Astrocyte (in vitro differentiated cells and primary cell): Measurements from ENCODE around the gene TRAPPC12. TPM values are rescaled to one million over a fixed set of nuclear protein-coding genes. Genes with fewer than 3 reads are reported as not detected.

ENCODE experiments used
- DNase-seq: peaks from one replicate; pipeline ENCODE4 v3.0.0-alpha.2; 2010; ENCODE audit warnings: low read depth
- FAIRE-seq: peaks from 2 replicates; lab custom pipeline; 2011; peaks lifted over from hg19 to GRCh38; lab: Jason Lieb, UNC
- H2AFZ ChIP-seq: 2 replicates; pipeline ENCODE4 v1.6.0; 2012; ENCODE audit warnings: low read depth, low read length, inconsistent platforms
- H3K27ac ChIP-seq: 2 replicates; pipeline ENCODE4 v1.5.1; 2011; ENCODE audit warnings: low read depth, low read length, inconsistent platforms
- H3K27me3 ChIP-seq: 2 replicates; pipeline ENCODE4 v1.6.0; 2011; ENCODE audit warnings: low read length, inconsistent platforms; ENCODE audit not compliant: insufficient read depth
- H3K36me3 ChIP-seq: 2 replicates; pipeline ENCODE4 v1.5.1; 2011; ENCODE audit warnings: low read length, inconsistent platforms; ENCODE audit not compliant: insufficient read depth
- H3K4me1 ChIP-seq: 2 replicates; pipeline ENCODE4 v1.5.1; 2011; ENCODE audit warnings: low read length, inconsistent platforms; ENCODE audit not compliant: insufficient read depth
- H3K4me2 ChIP-seq: 2 replicates; pipeline ENCODE4 v1.6.0; 2012; ENCODE audit warnings: low read length, inconsistent platforms
- H3K4me3 ChIP-seq: 2 replicates; pipeline ENCODE4 v1.5.1; 2011; ENCODE audit warnings: low read depth, mild to moderate bottlenecking, low read length, inconsistent platforms; ENCODE audit not compliant: insufficient read depth
- H3K79me2 ChIP-seq: 2 replicates; pipeline ENCODE4 v1.6.0; 2012; ENCODE audit warnings: mild to moderate bottlenecking, low read length, inconsistent platforms; ENCODE audit not compliant: insufficient read depth
- H3K9ac ChIP-seq: 2 replicates; pipeline ENCODE4 v1.6.0; 2012; ENCODE audit warnings: mild to moderate bottlenecking, low read length, inconsistent platforms
- H3K9me3 ChIP-seq: 2 replicates; pipeline ENCODE4 v1.5.1; 2012; ENCODE audit warnings: low read depth, mild to moderate bottlenecking, low read length, inconsistent platforms; ENCODE audit not compliant: insufficient read depth
- H4K20me1 ChIP-seq: 2 replicates; pipeline ENCODE4 v1.6.0; 2012; ENCODE audit warnings: low read length, inconsistent platforms; ENCODE audit not compliant: insufficient read depth
- H3K27ac Mint-ChIP-seq: one replicate; pipeline ENCODE4 v1.8.0; 2021; ENCODE audit warnings: mild to moderate bottlenecking, mixed read lengths; ENCODE audit not compliant: unreplicated experiment
- H3K27me3 Mint-ChIP-seq: one replicate; pipeline ENCODE4 v1.8.0; 2021; ENCODE audit warnings: low read depth, mixed read lengths; ENCODE audit not compliant: unreplicated experiment
- H3K36me3 Mint-ChIP-seq: one replicate; pipeline ENCODE4 v1.8.0; 2021; ENCODE audit warnings: low read depth, mixed read lengths; ENCODE audit not compliant: unreplicated experiment
- H3K4me1 Mint-ChIP-seq: one replicate; pipeline ENCODE4 v1.8.0; 2021; ENCODE audit warnings: low read depth, mixed read lengths; ENCODE audit not compliant: unreplicated experiment
- H3K4me3 Mint-ChIP-seq: one replicate; pipeline ENCODE4 v1.8.0; 2021; ENCODE audit warnings: mild to moderate bottlenecking, moderate library complexity, mixed read lengths; ENCODE audit not compliant: unreplicated experiment
- H3K9me3 Mint-ChIP-seq: one replicate; pipeline ENCODE4 v1.8.0; 2021; ENCODE audit warnings: mild to moderate bottlenecking, mixed read lengths; ENCODE audit not compliant: unreplicated experiment
- EZH2 ChIP-seq: IDR thresholded peaks from 2 replicates; pipeline ENCODE4 v1.6.1; 2012; ENCODE audit warnings: mild to moderate bottlenecking, low read length, inconsistent platforms; ENCODE audit not compliant: insufficient read depth
- total RNA-seq: library from RNA; stranded (reverse); gene quantifications from 2 replicates; pipeline ENCODE4 v1.2.1, GENCODE V29; 2021
- TF ChIP-seq, protein P1 (sequence below): IDR thresholded peaks from 2 replicates; pipeline ENCODE4 v1.5.1; 2011; ENCODE audit warnings: low read depth, mild to moderate bottlenecking, inconsistent platforms, low read length, moderate library complexity; ENCODE audit not compliant: insufficient read depth

The TRAPPC12 gene
- total RNA-seq, 1 donor from 2014 or later, result 62.1 TPM

DNA sequence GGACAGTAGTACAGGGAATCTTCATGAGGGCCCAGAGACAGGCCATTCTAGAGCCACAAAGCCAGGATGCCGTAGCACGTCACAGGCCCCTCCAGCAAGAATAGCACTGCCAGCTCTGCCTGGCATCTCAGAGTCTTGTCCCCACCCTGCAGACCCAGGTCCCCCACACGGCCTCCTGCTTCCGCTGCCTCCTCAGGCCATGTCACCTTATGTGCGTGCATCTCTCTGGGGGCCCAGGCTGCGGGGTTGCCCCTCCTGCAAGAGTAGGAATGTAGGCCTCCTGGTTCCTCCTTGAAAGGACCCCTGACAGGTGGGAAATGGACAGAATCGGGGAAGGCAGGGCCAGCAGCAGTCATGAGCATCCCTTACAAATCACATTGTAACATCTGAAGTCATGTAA, 90.0 kb downstream of the TRAPPC12 start:
- no peaks in the 10 kb centered on the region for H3K9me3 Mint-ChIP-seq
- H3K27ac ChIP-seq, result peak overlapping the region; percentile 80
- H3K27ac Mint-ChIP-seq, result peak overlapping the region; percentile 88
- no peak overlapping the region for H3K4me3 Mint-ChIP-seq
- H3K4me1 Mint-ChIP-seq, result peaks cover 34% of the 10 kb centered on the region
- FAIRE-seq (no peak), DNase-seq (no peak)
- peaks cover 13% of the 10 kb centered on the region for H3K36me3 Mint-ChIP-seq
- no peak overlapping the region for H3K4me3 ChIP-seq
- H3K4me1 ChIP-seq, result peaks cover 42% of the 10 kb centered on the region
- no peaks in the 10 kb centered on the region for H3K27me3 Mint-ChIP-seq
- H2AFZ ChIP-seq, result no peak overlapping the region
- H3K27me3 ChIP-seq, result no peaks in the 10 kb centered on the region
- no peaks in the 10 kb centered on the region for H3K79me2 ChIP-seq
- H3K4me2 ChIP-seq, result peak overlapping the region; percentile 68
- no peaks in the 10 kb centered on the region for H4K20me1 ChIP-seq
- H3K36me3 ChIP-seq, result no peaks in the 10 kb centered on the region
- H3K9me3 ChIP-seq, result no peaks in the 10 kb centered on the region
- peak overlapping the region; percentile 58 for H3K9ac ChIP-seq
- TF ChIP-seq EZH2, result no peak
- TF ChIP-seq, protein P1, sequence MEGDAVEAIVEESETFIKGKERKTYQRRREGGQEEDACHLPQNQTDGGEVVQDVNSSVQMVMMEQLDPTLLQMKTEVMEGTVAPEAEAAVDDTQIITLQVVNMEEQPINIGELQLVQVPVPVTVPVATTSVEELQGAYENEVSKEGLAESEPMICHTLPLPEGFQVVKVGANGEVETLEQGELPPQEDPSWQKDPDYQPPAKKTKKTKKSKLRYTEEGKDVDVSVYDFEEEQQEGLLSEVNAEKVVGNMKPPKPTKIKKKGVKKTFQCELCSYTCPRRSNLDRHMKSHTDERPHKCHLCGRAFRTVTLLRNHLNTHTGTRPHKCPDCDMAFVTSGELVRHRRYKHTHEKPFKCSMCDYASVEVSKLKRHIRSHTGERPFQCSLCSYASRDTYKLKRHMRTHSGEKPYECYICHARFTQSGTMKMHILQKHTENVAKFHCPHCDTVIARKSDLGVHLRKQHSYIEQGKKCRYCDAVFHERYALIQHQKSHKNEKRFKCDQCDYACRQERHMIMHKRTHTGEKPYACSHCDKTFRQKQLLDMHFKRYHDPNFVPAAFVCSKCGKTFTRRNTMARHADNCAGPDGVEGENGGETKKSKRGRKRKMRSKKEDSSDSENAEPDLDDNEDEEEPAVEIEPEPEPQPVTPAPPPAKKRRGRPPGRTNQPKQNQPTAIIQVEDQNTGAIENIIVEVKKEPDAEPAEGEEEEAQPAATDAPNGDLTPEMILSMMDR, result no peak

DNA sequence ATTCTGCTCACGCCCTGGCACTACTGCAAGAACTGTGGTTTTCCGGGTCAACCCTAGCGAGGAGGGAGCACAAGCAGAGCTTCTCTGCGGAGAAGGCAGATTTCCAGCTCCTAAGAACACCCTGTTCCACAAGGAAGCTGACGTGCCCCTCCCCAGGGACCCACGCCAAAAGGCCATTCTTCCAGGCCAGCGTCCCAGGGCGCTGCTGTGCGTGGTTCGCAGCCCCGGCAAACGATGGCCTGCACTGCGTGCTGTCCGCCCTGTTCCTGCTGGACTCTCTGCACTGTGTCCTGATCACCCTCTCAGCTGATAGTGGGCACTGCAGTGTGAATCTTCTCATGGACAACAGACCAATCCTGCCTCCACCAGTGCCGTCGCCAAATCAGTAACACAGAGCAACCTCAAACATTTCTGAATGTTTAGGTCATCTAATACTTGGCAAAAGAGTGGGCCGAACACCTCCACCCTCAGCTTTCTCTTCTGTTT, 90.7 kb downstream of the TRAPPC12 start:
- DNase-seq (peak; percentile 94), FAIRE-seq (peak; percentile 85)
- Histone ChIP-seq H4K20me1 (no peaks in the 10 kb centered on the region), H2AFZ (peak overlapping the region; percentile 28), H3K27ac (peak overlapping the region; percentile 80), H3K4me3 (no peak overlapping the region), H3K9ac (peak overlapping the region; percentile 58), H3K9me3 (no peaks in the 10 kb centered on the region), H3K36me3 (no peaks in the 10 kb centered on the region), H3K4me2 (peak overlapping the region; percentile 68), H3K79me2 (no peaks in the 10 kb centered on the region), H3K27me3 (no peaks in the 10 kb centered on the region), H3K4me1 (peaks cover 36% of the 10 kb centered on the region)
- no peaks in the 10 kb centered on the region for H3K27me3 Mint-ChIP-seq
- TF ChIP-seq, protein P1, result no peak
- TF ChIP-seq EZH2, result no peak
- peaks cover 13% of the 10 kb centered on the region for H3K36me3 Mint-ChIP-seq
- H3K4me1 Mint-ChIP-seq, result peaks cover 31% of the 10 kb centered on the region
- H3K27ac Mint-ChIP-seq, result peak overlapping the region; percentile 88
- no peaks in the 10 kb centered on the region for H3K9me3 Mint-ChIP-seq
- no peak overlapping the region for H3K4me3 Mint-ChIP-seq
